LNCaP clone FGC (cell line): Measurements from ENCODE around the gene SLC37A3.

Experiments used
- DNase-seq: peaks from one replicate; pipeline ENCODE4 v3.0.0-alpha.2; 2011; ENCODE audit warnings: low read depth
- H3K4me3 ChIP-seq: 2 replicates; pipeline ENCODE4 v1.5.1; 2011; ENCODE audit warnings: mild to moderate bottlenecking, low read depth, low read length, control low read depth
- TF ChIP-seq, protein P1 (sequence below): IDR thresholded peaks from 2 replicates; pipeline ENCODE4 v1.5.1; 2012; ENCODE audit warnings: mild to moderate bottlenecking; ENCODE audit not compliant: control insufficient read depth, insufficient read depth; ENCODE audit errors: extremely low read depth

Gene SLC37A3

DNA sequence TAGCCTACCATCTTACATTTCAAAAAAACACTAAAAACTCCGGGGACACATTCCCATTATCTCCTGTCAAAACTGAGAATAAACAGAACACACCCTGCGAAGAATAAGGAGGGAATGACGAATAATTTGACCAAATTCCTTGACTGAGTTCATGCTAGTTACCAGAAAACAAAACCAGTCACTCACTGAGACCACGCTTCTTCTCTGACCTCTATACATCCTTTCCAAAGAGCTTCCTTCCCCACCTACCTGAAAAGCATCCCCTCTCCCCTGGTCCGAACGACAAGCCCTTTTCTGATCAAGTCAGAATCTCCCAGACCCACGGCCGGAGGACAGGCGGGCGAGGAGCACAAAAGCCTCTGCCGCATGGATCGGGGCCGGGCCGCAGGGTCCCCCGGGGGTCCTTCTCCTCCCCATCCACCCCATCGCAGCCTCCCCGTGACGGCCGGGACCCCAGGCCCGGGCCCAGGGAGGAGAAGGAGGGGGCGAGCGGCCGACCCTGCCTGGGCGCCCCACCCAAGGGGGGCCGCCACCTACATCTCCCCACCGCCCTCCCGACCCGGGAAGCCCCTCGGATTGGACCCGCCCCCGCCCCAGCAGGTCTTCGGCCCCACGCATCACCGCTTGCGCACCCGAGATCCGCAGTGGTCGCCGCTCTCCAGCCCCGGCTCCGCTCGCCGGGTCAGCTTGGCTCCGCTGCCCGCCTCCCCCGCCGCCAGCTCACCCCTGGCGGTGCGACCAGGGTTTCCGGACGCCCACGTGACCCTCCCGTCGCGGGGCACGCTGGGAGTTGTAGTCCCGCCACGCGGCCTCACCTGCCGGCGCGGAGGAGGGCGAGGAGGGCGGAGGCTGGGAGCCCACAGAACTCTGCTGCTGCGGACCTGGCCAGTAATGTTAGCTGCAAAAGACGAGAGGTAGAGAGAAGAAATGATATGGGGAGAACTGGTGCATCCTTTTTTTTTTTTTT lies at the start of gene SLC37A3:
SLC37A3 (minus strand) TSS at position 747 of the 967 bp plus-strand sequence. CDS start 16,004 bp downstream, outside the sequence.
- DNase-seq = peak; percentile 51
- TF ChIP-seq, protein P1, sequence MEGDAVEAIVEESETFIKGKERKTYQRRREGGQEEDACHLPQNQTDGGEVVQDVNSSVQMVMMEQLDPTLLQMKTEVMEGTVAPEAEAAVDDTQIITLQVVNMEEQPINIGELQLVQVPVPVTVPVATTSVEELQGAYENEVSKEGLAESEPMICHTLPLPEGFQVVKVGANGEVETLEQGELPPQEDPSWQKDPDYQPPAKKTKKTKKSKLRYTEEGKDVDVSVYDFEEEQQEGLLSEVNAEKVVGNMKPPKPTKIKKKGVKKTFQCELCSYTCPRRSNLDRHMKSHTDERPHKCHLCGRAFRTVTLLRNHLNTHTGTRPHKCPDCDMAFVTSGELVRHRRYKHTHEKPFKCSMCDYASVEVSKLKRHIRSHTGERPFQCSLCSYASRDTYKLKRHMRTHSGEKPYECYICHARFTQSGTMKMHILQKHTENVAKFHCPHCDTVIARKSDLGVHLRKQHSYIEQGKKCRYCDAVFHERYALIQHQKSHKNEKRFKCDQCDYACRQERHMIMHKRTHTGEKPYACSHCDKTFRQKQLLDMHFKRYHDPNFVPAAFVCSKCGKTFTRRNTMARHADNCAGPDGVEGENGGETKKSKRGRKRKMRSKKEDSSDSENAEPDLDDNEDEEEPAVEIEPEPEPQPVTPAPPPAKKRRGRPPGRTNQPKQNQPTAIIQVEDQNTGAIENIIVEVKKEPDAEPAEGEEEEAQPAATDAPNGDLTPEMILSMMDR = no peak
- H3K4me3 ChIP-seq = peak within 1 kb of the TSS; percentile 71

DNA sequence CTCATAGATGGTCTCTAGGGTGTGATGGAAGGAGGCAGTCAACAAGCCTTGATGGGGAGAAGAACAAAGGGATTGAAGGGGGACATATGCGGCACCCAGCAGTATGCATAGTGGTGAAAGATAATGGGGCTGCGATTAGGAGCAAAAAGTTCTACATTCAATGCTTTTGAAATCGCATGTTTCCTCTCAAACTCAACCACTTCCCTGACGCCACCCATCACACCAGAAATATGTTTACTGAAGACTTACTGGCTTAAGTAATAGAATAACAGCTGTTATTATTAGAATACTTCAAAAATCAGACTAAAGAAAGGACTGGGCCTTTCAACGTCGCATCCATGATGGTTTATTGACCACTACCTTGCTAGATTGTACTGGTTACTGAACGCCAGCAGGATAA lies 49.5 kb upstream of the SLC37A3 start:
- DNase-seq = no peak

DNA sequence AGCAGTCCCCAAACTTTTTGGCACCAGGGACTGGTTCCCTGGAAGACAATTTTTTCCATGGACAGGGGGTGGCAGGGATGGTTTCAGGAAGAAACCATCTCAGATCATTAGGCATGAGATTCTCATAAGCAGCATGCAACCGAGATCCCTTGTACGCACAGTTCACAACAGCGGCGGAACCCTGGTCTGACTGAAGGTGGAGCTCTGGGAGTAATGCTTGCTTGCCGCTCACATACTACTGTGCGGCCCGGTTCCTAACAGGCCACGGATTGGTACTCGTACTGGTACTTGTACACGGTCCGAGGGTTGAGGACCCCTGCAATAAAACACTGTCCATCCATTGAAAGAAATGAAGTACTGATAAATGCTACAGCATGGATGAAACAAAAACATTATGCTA lies 48.1 kb upstream of the SLC37A3 start:
- TF ChIP-seq, protein P1 = no peak
- no peak for DNase-seq
- H3K4me3 ChIP-seq = no peak overlapping the region

More for the DNA sequence above, 49.5 kb upstream of the SLC37A3 start:
- no peak overlapping the region for H3K4me3 ChIP-seq
- TF ChIP-seq, protein P1 = no peak

DNA sequence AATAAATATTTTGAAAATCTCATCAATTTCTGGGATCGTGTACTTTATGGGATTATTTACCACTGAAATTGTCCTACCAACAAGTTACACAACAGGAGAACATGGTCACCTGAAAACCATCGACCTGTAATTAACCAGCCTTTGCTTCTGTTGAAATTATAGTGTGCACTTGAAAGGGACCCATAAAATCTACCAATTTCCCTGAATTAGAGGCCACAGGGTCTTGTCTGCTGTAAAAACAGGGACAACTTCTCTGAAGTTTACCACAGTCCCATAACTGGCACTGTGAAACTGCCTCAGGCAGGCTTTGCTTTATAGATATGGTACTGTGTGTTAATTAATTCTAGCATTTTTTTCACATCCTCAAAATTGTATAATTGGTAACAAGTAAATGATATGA lies 43.2 kb upstream of the SLC37A3 start:
- TF ChIP-seq, protein P1 = no peak
- no peak for DNase-seq

GRCh38 chr7:140440593-140440992 lies 42.3 kb upstream of the SLC37A3 start:
- DNase-seq = no peak
- H3K4me3 ChIP-seq = no peak overlapping the region
- TF ChIP-seq, protein P1 = no peak

More for the DNA sequence above, 43.2 kb upstream of the SLC37A3 start:
- no peak overlapping the region for H3K4me3 ChIP-seq

- DNase-seq = no peak
- no peak overlapping the region for H3K4me3 ChIP-seq
- TF ChIP-seq, protein P1 = no peak
These were observed 41.0 kb upstream of the SLC37A3 start for GRCh38 chr7:140439359-140439758.
